Brain microvascular endothelial cell (primary cell): ENCODE data around the gene GSTA5.
"Not testable (repeated sequence)": the region's sequence is repeated elsewhere in the genome, so short reads cannot be mapped to it uniquely, and the experiment has no call there.

Experiments used
- DNase-seq: peaks from one replicate; pipeline ENCODE4 v3.0.0-alpha.2; 2020
- H3K27ac ChIP-seq: fragments of 250-450 bp; sonication (Bioruptor Pico); 2 replicates; pipeline ENCODE4 v1.5.1; 2020; ENCODE audit warnings: mild to moderate bottlenecking, moderate library complexity
- H3K27me3 ChIP-seq: fragments of 250-450 bp; sonication (Bioruptor Pico); replicated peaks from 2 replicates; pipeline ENCODE4 v1.5.1; 2020; ENCODE audit warnings: mild to moderate bottlenecking
- H3K36me3 ChIP-seq: fragments of 250-450 bp; sonication (Bioruptor Pico); replicated peaks from 2 replicates; pipeline ENCODE4 v1.5.1; 2020; ENCODE audit warnings: mild to moderate bottlenecking
- H3K4me3 ChIP-seq: 2 replicates; pipeline ENCODE4 v1.5.1; 2011; ENCODE audit warnings: low read depth, mild to moderate bottlenecking, control low read depth, low read length, moderate library complexity
- in situ Hi-C: cut with HindIII; loops from 2 replicates; pipeline ENCODE4 v1.10.0; 2017; ENCODE audit warnings: low sequenced_read_pairs, low pct_ligation_motif_present
- TF ChIP-seq, protein P1 (sequence below): IDR thresholded peaks from 2 replicates; pipeline ENCODE4 v1.5.1; 2011; ENCODE audit warnings: low read depth, mild to moderate bottlenecking, moderate library complexity, low read length, control low read depth, inconsistent platforms; ENCODE audit errors: missing control alignments

The GSTA5 gene

GRCh38 chr6:52868240-52868639 lies 27.6 kb upstream of the GSTA5 start:
- no peak overlapping the region for H3K27ac ChIP-seq
- DNase-seq = no peak
- H3K36me3 ChIP-seq = no peaks in the 10 kb centered on the region
- TF ChIP-seq, protein P1, sequence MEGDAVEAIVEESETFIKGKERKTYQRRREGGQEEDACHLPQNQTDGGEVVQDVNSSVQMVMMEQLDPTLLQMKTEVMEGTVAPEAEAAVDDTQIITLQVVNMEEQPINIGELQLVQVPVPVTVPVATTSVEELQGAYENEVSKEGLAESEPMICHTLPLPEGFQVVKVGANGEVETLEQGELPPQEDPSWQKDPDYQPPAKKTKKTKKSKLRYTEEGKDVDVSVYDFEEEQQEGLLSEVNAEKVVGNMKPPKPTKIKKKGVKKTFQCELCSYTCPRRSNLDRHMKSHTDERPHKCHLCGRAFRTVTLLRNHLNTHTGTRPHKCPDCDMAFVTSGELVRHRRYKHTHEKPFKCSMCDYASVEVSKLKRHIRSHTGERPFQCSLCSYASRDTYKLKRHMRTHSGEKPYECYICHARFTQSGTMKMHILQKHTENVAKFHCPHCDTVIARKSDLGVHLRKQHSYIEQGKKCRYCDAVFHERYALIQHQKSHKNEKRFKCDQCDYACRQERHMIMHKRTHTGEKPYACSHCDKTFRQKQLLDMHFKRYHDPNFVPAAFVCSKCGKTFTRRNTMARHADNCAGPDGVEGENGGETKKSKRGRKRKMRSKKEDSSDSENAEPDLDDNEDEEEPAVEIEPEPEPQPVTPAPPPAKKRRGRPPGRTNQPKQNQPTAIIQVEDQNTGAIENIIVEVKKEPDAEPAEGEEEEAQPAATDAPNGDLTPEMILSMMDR = no peak
- in situ Hi-C loops = no loop called here
- H3K4me3 ChIP-seq = no peak overlapping the region
- peaks cover 11% of the 10 kb centered on the region for H3K27me3 ChIP-seq

DNA sequence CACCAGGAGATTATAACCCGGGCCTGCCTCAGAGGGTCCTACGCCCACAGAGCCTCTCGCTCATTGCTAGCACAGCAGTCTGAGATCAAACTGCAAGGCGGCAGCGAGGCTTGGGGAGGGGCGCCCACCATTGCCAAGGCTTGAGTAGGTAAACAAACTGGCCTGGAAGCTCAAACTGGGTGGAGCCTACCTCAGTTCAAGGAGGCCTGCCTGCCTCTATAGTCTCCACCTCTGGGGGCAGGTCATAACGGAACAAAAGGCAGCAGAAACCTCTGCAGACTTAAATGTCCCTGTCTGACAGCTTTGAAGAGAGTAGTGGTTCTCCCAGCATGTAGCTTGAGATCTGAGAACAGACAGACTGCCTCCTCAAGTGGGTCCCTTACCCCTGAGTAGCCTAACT lies 20.5 kb upstream of the GSTA5 start:
- H3K27ac ChIP-seq, in situ Hi-C loops, DNase-seq: not testable (repeated sequence)

GRCh38 chr6:52858416-52858815 lies 17.8 kb upstream of the GSTA5 start:
- no peaks in the 10 kb centered on the region for H3K36me3 ChIP-seq
- no peak overlapping the region for H3K4me3 ChIP-seq
- no peak for DNase-seq
- in situ Hi-C loops = no loop called here
- no peak overlapping the region for H3K27ac ChIP-seq
- TF ChIP-seq, protein P1 = no peak
- H3K27me3 ChIP-seq = no peaks in the 10 kb centered on the region

More for the DNA sequence above, 20.5 kb upstream of the GSTA5 start:
- H3K36me3 ChIP-seq, H3K27me3 ChIP-seq, H3K4me3 ChIP-seq: not testable (repeated sequence)

DNA sequence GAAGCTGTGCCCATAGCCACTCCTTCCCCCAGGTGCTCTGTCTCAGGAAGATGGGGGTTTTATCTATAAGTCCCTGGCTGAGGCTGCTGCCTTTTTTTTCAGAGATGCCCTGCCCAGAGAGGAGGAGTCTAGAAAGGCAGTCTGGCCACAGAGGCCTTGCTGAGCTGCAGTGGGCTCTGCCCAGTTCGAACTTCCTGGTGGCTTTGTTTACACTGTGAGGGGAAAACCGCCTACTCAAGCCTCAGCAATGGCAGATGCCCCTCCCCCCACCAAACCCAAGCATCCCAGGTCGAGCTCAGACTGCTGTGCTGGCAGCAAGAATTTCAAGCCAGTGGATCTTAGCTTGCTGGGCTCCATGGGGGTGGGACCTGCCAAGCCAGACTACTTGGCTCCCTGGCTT lies 15.5 kb upstream of the GSTA5 start:
- H3K27me3 ChIP-seq, H3K36me3 ChIP-seq, H3K4me3 ChIP-seq, H3K27ac ChIP-seq, DNase-seq, in situ Hi-C loops: not testable (repeated sequence)

DNA sequence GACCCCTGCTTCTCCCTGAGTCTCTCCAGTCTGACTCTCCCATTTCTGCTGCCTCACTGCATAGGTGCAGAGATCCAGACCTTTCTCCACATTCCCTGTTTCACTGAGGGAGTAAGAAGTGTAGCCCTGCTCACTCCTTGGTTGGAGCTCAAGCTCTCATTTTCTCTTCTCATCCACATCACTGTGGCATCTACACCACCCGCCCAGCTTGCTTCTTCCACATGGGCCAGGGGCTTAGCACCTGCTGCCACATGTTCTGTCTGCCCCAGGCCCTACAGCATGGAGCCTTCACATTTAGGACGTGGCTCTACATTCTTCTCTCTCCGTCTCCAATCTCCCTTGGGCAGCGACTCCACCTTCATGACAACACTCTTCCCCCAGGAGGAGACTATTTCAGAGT lies 8.5 kb upstream of the GSTA5 start:
- Histone ChIP-seq H3K27me3 (no peaks in the 10 kb centered on the region), H3K36me3 (no peaks in the 10 kb centered on the region), H3K27ac (no peak overlapping the region), H3K4me3 (no peak overlapping the region)
- in situ Hi-C loops = no loop called here
- no peak for DNase-seq
- TF ChIP-seq, protein P1 = no peak

DNA sequence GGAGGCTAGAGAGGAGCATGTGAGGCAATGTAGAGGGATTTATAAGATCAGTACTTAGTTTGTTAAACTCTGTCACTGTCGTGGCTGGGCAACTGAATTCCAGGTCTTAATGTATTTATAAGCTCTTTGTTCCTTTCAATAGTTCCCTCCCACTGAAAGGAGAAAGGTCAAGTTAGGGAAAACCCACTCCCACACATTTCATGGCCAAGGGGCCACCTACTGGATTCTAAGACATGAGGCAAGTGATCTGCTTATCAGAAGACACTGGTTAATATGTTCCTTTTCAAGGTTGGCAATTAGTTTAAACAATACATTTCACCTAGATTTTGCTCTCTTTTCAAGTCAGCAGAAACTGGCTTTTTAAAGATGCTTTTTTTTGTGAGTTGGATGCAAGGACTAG lies 5.4 kb upstream of the GSTA5 start:
- no peak overlapping the region for H3K4me3 ChIP-seq
- no peak for DNase-seq
- TF ChIP-seq, protein P1 = no peak
- no peaks in the 10 kb centered on the region for H3K27me3 ChIP-seq
- no peaks in the 10 kb centered on the region for H3K36me3 ChIP-seq
- H3K27ac ChIP-seq = no peak overlapping the region
- in situ Hi-C loops = no loop called here

DNA sequence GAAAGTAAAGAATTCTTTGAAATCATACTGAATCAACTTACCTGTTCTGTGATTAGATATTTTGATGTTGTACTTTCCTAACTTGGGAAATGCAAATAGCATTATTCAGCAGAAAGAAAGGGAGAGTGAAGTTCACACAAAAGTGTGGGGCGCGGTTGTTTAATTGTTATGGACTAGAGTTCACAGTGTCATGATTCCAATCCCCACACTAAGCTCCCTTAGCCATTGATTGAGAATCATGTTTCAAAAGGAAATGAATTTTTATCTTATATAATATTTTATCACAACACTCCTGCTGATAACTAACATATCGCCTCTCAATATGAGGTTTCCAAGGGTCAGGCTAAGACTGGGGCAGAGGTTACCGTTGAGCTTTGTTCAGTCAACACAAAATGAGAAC lies 3.0 kb upstream of the GSTA5 start:
- H3K27me3 ChIP-seq = no peaks in the 10 kb centered on the region
- DNase-seq = no peak
- H3K27ac ChIP-seq = no peak overlapping the region
- H3K36me3 ChIP-seq = no peaks in the 10 kb centered on the region
- in situ Hi-C loops = no loop called here
- TF ChIP-seq, protein P1 = no peak
- H3K4me3 ChIP-seq = no peak overlapping the region
